KMS-11 (cell line): ENCODE data around the gene CCDC141.

Experiments used
- H2AFZ ChIP-seq: fragments of 200-600 bp; sonication (generic); 2 replicates; pipeline ENCODE4 v1.6.1; 2016; ENCODE audit warnings: antibody characterized with exemption, mixed run types, low read depth
- H3K27ac ChIP-seq: fragments of 200-600 bp; sonication (generic); 2 replicates; pipeline ENCODE4 v1.6.1; 2016; ENCODE audit warnings: mild to moderate bottlenecking, mixed run types
- H3K27me3 ChIP-seq: fragments of 200-600 bp; sonication (generic); 2 replicates; pipeline ENCODE4 v1.6.1; 2017; ENCODE audit warnings: mild to moderate bottlenecking, low read depth, mixed run types, moderate library complexity; ENCODE audit not compliant: insufficient read depth
- H3K36me3 ChIP-seq: fragments of 200-600 bp; sonication (generic); 2 replicates; pipeline ENCODE4 v1.6.1; 2017; ENCODE audit warnings: mild to moderate bottlenecking, mixed run types; ENCODE audit not compliant: insufficient read depth
- H3K4me1 ChIP-seq: fragments of 200-600 bp; sonication (generic); 2 replicates; pipeline ENCODE4 v1.6.1; 2016; ENCODE audit warnings: mild to moderate bottlenecking, low read depth, mixed run types; ENCODE audit not compliant: poor library complexity, severe bottlenecking
- H3K4me2 ChIP-seq: fragments of 200-600 bp; sonication (generic); 2 replicates; pipeline ENCODE4 v1.7.0; 2016; ENCODE audit warnings: mild to moderate bottlenecking, mixed run types
- H3K4me3 ChIP-seq: fragments of 200-600 bp; sonication (generic); IDR thresholded peaks from 2 replicates; pipeline ENCODE4 v1.6.1; 2017; ENCODE audit warnings: low read depth, low read length, mixed read lengths; ENCODE audit not compliant: insufficient read depth
- H3K79me2 ChIP-seq: fragments of 200-600 bp; sonication (generic); 2 replicates; pipeline ENCODE4 v1.6.1; 2016; ENCODE audit warnings: low read depth, mixed run types; ENCODE audit not compliant: insufficient read depth
- H3K9ac ChIP-seq: fragments of 200-600 bp; sonication (generic); 2 replicates; pipeline ENCODE4 v1.6.1; 2016; ENCODE audit warnings: mild to moderate bottlenecking, mixed run types
- H4K20me1 ChIP-seq: fragments of 200-600 bp; sonication (generic); 2 replicates; pipeline ENCODE4 v1.6.1; 2016; ENCODE audit warnings: mild to moderate bottlenecking, mixed run types; ENCODE audit not compliant: insufficient read depth
- CTCF ChIP-seq: fragments of 200-600 bp; sonication (generic); conservative IDR thresholded peaks from 2 replicates; pipeline ENCODE4 v1.6.1; 2017; ENCODE audit warnings: low read depth, mild to moderate bottlenecking, antibody characterized with exemption, low read length, moderate library complexity, mixed read lengths

The CCDC141 gene

GRCh38 chr2:178846458-178846802, 203.5 kb downstream of the CCDC141 start:
- Histone ChIP-seq H3K36me3 (no peaks in the 10 kb centered on the region), H3K27me3 (no peaks in the 10 kb centered on the region), H3K4me1 (no peaks in the 10 kb centered on the region), H3K4me3 (no peak overlapping the region), H4K20me1 (no peaks in the 10 kb centered on the region), H3K4me2 (no peak overlapping the region), H3K27ac (no peak overlapping the region), H3K79me2 (no peaks in the 10 kb centered on the region), H2AFZ (no peak overlapping the region), H3K9ac (no peak overlapping the region)
- no peak for TF ChIP-seq CTCF

GRCh38 chr2:178845566-178846457, 204.1 kb downstream of the CCDC141 start:
- Histone ChIP-seq H3K27ac (no peak overlapping the region), H3K4me2 (no peak overlapping the region), H4K20me1 (no peaks in the 10 kb centered on the region), H2AFZ (no peak overlapping the region), H3K4me3 (no peak overlapping the region), H3K36me3 (no peaks in the 10 kb centered on the region), H3K79me2 (no peaks in the 10 kb centered on the region), H3K9ac (no peak overlapping the region), H3K27me3 (no peaks in the 10 kb centered on the region), H3K4me1 (no peaks in the 10 kb centered on the region)
- no peak for TF ChIP-seq CTCF

GRCh38 chr2:178844701-178845100, 205.2 kb downstream of the CCDC141 start:
- no peak for TF ChIP-seq CTCF
- Histone ChIP-seq H3K27me3 (no peaks in the 10 kb centered on the region), H3K4me3 (no peak overlapping the region), H3K4me2 (no peak overlapping the region), H3K79me2 (no peaks in the 10 kb centered on the region), H3K4me1 (no peaks in the 10 kb centered on the region), H3K27ac (no peak overlapping the region), H4K20me1 (no peaks in the 10 kb centered on the region), H3K9ac (no peak overlapping the region), H3K36me3 (no peaks in the 10 kb centered on the region), H2AFZ (no peak overlapping the region)

DNA sequence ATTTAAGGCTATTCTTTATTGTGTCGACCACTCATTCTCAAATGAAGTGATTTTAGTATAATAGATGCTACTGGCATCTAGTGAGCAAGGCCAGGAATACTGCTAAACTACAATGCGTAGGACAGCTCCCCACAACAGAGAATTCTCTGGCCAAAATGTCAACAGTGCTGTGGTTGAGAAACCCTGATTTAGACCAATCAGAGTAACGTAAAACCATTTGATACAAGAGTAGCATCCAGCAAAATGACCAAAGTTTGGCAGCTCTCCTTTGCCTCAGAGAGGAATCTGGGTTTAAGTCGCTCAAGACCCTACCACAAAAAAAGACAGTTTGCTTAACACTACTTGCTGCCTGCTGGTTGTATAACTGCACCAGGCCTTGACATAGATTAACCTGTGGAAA, 205.7 kb downstream of the CCDC141 start:
- H2AFZ ChIP-seq: no peak overlapping the region
- H3K4me2 ChIP-seq: no peak overlapping the region
- no peak overlapping the region for H3K9ac ChIP-seq
- H3K79me2 ChIP-seq: no peaks in the 10 kb centered on the region
- no peaks in the 10 kb centered on the region for H3K27me3 ChIP-seq
- no peaks in the 10 kb centered on the region for H4K20me1 ChIP-seq
- TF ChIP-seq CTCF: no peak
- no peaks in the 10 kb centered on the region for H3K4me1 ChIP-seq
- H3K4me3 ChIP-seq: no peak overlapping the region
- no peak overlapping the region for H3K27ac ChIP-seq
- H3K36me3 ChIP-seq: no peaks in the 10 kb centered on the region
